GM19239 (cell line): ENCODE measurements around the gene PAQR7.

Source experiments
- DNase-seq: peaks from one replicate; pipeline ENCODE4 v3.0.0; 2011; ENCODE audit warnings: low spot score; ENCODE audit not compliant: insufficient read length
- FAIRE-seq: peaks from 2 replicates; lab custom pipeline; 2011; peaks lifted over from hg19 to GRCh38; lab: Jason Lieb, UNC

Gene PAQR7

GRCh38 chr1:25876693-25877077 is 1.2 kb upstream of the PAQR7 start:
- FAIRE-seq, result no peak
- DNase-seq, result no peak

DNA sequence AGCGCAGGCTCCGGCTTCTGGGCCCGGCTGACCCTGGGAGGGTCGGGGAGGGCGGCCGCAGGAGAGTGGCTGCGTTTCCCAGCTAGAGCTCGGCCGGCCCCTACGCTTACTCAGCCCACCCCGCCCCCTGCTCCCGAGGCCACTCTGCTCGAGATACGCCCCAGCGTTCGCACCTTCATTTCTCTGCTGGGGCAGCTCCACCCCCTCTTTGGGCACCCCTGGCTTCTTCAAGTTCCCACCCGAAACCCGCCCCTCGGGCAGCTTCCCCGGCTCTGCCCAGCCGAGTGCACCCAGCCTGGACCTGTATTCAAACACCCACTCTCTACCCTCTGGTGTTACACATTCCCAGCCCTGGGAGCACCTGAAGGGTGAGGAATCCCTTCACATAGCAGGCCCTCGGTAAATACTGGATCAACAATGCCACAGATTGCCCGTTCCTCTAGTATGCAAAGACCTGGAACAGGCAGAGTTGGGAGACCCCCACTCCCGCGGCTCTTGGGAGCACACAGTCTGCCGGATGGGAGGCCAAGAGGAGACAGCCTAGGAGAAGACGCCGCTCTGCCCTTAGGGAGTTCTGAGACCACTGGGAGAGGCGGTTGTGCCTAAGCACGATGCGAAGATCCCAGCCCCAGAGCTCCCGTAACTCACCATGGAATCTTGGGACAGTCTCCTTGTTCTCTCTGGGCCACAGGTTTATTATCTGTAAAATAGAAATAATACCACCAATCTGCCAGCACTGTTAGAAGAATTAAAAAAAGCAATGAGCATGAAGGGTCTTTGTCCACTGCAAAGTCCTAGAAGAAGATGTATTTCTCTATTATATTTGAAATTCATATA is 566 bp upstream of the PAQR7 start:
- no peak for FAIRE-seq
- no peak for DNase-seq

- DNase-seq, result no peak
Measured at GRCh38 chr1:25874635-25875153, 814 bp downstream of the PAQR7 start.

DNA sequence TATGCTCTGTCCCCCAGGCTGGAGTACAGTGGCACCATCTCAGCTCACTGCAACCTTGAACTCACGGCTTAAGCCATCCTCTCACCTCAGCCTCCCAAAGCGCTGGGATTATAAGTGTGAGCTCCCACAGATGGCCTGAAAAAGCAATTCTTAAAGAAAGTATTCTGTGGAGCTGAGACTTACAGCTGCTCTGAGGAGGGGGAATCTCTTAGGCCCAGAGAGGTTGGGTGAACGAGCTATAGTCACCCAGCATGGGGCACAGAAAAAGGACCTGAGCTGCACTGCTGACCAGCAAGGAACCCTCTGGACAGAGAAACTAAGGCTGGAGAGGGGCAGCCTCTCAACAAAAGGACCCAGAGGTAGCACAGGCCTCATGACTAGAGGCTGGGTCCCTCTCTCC is 1.3 kb downstream of the PAQR7 start:
- DNase-seq (no peak), FAIRE-seq (no peak)

More at GRCh38 chr1:25874635-25875153, 814 bp downstream of the PAQR7 start:
- FAIRE-seq, result no peak

DNA sequence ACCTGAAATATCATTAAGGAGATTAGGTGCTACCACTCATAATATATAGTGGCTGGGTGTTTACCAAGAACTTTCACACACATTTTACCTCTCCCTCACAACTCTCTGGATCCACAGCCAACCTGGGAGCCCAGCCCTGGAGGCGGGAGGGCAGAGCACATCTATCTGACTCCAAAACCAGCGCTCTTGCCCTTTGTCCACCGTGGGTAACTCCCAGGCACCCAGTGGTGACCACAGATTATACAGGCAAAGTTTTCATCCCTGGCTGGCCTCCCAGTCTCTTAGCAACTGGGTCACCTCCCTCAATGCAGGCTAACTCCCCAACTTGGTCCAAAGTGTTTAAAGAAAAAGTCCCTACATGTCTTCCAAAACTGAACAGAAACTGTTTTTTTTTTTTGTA is 2.4 kb downstream of the PAQR7 start:
- FAIRE-seq (no peak), DNase-seq (no peak)

GRCh38 chr1:25872713-25873112 is 2.8 kb downstream of the PAQR7 start:
- FAIRE-seq (no peak), DNase-seq (no peak)

GRCh38 chr1:25871704-25872494 is 3.6 kb downstream of the PAQR7 start:
- no peak for FAIRE-seq

GRCh38 chr1:25871086-25871703 is 4.3 kb downstream of the PAQR7 start:
- no peak for DNase-seq
- FAIRE-seq, result no peak

More at GRCh38 chr1:25871704-25872494, 3.6 kb downstream of the PAQR7 start:
- DNase-seq, result no peak

GRCh38 chr1:25870614-25871013 is 4.9 kb downstream of the PAQR7 start:
- FAIRE-seq (no peak), DNase-seq (no peak)

GRCh38 chr1:25869909-25870606 is 5.5 kb downstream of the PAQR7 start:
- no peak for DNase-seq

DNA sequence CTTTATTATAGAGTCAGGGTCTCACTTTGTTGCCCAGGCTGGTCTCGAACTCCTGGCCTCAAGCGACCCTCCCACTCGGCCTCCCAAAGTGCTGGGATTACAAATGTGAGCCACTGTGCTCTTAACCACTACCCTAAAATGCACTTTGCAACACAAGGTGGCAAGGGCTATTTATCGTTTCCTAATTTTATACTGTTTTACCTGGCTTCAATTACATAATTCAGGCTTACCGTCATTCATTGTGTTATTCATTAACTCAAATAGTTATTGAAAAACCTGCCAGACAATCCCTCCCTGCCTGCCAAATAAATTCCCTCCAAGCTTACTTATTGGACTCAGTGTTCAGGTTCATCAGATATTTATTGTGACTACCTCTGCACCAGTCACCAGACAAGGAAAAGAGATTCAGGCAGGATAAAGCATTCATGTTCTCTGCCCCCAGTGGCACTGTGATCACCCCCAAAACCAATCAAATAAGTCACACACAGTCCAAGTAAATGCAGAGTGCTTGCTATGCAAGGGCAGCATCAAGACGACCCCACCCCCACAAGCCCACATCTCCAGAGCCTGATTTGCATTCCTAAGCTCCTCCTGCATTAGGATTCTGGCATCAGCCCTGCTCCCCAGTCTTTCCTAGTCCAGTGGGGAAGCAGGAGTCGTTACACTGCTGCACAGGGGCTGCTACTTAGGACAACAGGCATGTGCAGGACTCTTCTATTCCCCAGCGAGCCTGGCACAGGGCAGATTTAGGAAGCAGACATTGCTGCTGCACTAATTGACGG is 8.1 kb downstream of the PAQR7 start:
- no peak for FAIRE-seq
- no peak for DNase-seq

More at GRCh38 chr1:25869909-25870606, 5.5 kb downstream of the PAQR7 start:
- FAIRE-seq, result no peak

- DNase-seq (no peak), FAIRE-seq (no peak)
Measured at GRCh38 chr1:25866288-25866687, 9.2 kb downstream of the PAQR7 start.

DNA sequence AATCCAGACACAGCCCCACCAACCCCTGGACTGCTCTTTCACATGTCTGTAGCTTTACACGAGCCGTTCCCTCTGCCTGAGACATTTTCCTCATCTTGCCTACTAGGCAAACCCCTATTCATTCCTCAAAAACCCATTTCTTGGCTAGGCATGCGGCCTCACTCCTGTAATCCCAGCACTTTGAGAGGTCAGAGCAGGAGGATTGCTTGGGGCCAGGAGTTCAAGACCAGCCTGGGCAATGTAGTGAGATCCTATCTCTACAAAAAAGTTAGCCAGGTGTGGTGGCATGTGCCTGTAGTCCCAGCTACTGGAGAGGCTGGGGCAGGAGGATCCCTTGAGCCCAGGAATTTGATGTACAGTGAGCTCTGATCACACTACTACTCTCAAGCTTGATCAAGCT is 11.1 kb downstream of the PAQR7 start:
- no peak for DNase-seq
- no peak for FAIRE-seq

- no peak for DNase-seq
- FAIRE-seq, result no peak
Measured at GRCh38 chr1:25863486-25864262, 11.8 kb downstream of the PAQR7 start.

GRCh38 chr1:25862785-25863485 is 12.6 kb downstream of the PAQR7 start:
- no peak for FAIRE-seq
- DNase-seq, result no peak

DNA sequence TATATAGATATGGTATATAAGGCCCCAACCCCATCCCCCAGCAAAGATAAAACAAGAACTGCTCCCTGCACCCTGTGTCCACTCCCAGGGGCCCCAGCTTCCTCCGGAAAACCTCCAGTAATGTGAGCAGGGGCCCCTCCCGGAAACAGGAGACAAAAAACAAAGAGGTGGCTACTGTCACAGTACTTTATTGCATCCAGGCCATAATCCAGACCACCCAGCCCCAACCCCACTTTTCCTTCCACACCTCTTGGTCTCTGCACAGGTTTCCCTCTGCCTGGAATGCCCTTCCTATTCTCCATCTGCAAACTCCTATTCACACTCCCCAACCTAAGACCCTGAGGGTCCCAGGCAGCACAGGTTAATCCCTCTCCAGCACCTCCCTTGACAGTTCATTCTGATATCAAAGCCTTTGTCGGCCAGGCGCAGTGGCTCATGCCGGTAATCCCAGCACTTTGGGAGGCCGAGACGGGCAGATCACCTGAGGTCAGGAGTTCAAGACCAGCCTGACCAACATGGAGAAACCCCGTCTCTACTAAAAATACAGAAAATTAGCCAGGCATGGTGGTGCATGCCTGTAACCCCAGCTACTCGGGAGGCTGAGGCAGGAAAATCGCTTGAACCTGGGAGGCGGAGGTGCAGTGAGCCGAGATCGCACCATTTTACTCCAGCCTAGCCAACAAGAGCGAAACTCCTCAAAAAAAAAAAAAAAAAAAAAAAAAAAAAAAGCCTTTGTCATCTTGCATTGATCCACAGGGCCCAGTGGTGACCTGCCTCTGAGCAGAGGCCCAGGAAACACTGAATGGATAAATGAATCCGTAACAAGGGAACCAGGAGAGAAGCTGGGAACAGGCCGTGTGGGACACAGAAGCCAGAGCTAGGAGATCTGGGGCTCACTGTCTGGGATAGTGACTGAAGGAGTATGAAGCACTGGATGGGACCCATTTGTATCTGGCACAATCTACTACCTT is 13.9 kb downstream of the PAQR7 start:
- FAIRE-seq (no peak), DNase-seq (no peak)
